ENCODE measurements around the gene ATG16L2.

DNA sequence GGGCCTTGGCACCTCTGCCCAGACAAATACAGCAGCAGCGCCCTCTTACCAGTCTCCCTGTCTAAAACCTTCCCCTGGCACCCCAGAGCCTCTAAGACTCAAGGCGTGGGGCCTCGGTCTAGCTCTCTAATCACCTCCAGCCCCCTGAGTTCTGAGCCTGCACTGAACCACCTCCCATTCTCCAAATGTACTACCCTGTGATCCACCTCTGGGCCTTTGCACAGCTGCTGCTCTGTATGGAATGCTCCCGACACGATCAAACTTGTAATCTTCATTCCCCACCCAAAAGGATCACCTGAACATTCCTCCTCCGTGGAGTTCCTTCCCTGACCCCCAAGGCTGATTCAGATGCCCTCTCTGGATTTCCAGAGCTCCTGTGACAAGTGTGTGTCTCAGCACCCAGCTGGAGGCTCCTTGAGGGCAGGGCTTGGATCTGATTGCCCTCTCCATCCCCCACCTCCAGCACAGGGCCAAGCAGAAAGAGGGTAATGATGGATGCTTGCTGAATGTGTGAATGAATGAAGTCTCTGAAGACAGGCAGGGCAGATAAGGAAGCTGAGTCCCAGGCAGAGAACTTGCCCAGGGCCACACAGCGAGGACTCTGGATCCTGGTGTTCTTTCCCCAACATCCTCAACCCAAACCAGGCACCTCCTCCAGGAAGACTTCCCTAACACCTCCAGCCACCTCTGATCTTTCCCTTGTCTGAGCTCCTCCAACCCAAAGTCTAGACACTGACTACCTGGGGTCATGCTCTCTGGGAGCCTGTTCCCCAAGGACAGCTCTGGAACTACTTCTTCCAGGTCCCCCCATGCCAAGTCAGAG lies 38.7 kb upstream of the ATG16L2 start:
- TF ChIP-seq, protein P1, sequence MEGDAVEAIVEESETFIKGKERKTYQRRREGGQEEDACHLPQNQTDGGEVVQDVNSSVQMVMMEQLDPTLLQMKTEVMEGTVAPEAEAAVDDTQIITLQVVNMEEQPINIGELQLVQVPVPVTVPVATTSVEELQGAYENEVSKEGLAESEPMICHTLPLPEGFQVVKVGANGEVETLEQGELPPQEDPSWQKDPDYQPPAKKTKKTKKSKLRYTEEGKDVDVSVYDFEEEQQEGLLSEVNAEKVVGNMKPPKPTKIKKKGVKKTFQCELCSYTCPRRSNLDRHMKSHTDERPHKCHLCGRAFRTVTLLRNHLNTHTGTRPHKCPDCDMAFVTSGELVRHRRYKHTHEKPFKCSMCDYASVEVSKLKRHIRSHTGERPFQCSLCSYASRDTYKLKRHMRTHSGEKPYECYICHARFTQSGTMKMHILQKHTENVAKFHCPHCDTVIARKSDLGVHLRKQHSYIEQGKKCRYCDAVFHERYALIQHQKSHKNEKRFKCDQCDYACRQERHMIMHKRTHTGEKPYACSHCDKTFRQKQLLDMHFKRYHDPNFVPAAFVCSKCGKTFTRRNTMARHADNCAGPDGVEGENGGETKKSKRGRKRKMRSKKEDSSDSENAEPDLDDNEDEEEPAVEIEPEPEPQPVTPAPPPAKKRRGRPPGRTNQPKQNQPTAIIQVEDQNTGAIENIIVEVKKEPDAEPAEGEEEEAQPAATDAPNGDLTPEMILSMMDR (IDR thresholded peaks at IDR 0.05 in 2 of 3, conservative IDR thresholded peaks at IDR 0.05 in 1 of 3; ENCODE audit: control insufficient read depth in 2 of 3, extremely low read depth in 1 of 3, insufficient read depth in 1 of 3, low read depth in 3 of 3, low read length in 3 of 3): no peak
- TF ChIP-seq, protein P2, sequence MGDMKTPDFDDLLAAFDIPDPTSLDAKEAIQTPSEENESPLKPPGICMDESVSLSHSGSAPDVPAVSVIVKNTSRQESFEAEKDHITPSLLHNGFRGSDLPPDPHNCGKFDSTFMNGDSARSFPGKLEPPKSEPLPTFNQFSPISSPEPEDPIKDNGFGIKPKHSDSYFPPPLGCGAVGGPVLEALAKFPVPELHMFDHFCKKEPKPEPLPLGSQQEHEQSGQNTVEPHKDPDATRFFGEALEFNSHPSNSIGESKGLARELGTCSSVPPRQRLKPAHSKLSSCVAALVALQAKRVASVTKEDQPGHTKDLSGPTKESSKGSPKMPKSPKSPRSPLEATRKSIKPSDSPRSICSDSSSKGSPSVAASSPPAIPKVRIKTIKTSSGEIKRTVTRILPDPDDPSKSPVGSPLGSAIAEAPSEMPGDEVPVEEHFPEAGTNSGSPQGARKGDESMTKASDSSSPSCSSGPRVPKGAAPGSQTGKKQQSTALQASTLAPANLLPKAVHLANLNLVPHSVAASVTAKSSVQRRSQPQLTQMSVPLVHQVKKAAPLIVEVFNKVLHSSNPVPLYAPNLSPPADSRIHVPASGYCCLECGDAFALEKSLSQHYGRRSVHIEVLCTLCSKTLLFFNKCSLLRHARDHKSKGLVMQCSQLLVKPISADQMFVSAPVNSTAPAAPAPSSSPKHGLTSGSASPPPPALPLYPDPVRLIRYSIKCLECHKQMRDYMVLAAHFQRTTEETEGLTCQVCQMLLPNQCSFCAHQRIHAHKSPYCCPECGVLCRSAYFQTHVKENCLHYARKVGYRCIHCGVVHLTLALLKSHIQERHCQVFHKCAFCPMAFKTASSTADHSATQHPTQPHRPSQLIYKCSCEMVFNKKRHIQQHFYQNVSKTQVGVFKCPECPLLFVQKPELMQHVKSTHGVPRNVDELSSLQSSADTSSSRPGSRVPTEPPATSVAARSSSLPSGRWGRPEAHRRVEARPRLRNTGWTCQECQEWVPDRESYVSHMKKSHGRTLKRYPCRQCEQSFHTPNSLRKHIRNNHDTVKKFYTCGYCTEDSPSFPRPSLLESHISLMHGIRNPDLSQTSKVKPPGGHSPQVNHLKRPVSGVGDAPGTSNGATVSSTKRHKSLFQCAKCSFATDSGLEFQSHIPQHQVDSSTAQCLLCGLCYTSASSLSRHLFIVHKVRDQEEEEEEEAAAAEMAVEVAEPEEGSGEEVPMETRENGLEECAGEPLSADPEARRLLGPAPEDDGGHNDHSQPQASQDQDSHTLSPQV (IDR thresholded peaks at IDR 0.05): no peak
- no peak for TF ChIP-seq SPI1 (IDR thresholded peaks at IDR 0.05; ENCODE audit: borderline replicate concordance, insufficient read depth, low read depth, low read length)
- TF ChIP-seq SIN3A (IDR thresholded peaks at IDR 0.05; ENCODE audit: low read depth, low read length): no peak
- no peak for TF ChIP-seq PML (IDR thresholded peaks at IDR 0.05; ENCODE audit: low read length)
- TF ChIP-seq BHLHE40 (IDR thresholded peaks at IDR 0.05; ENCODE audit: borderline replicate concordance in 1 of 2, low read depth in 2 of 2, low read length in 1 of 2): no peak
- no peak for TF ChIP-seq EZH2 (IDR thresholded peaks at IDR 0.05; ENCODE audit: borderline replicate concordance, control insufficient read depth, low read depth, low read length)
- TF ChIP-seq EP300 (IDR thresholded peaks at IDR 0.05; ENCODE audit: borderline replicate concordance in 1 of 2, control insufficient read depth in 1 of 2, low read depth in 2 of 2, low read length in 2 of 2): no peak
- TF ChIP-seq ZNF274 (IDR thresholded peaks at IDR 0.05; ENCODE audit: insufficient read depth, insufficient read length): no peak
- no peak for TF ChIP-seq CBFB (IDR thresholded peaks at IDR 0.05; ENCODE audit: low read depth)
- no peak for TF ChIP-seq POLR2A (IDR thresholded peaks at IDR 0.05; ENCODE audit: low read depth, low read length)
